ENCODE measurements around the gene DMRT2.

DNA sequence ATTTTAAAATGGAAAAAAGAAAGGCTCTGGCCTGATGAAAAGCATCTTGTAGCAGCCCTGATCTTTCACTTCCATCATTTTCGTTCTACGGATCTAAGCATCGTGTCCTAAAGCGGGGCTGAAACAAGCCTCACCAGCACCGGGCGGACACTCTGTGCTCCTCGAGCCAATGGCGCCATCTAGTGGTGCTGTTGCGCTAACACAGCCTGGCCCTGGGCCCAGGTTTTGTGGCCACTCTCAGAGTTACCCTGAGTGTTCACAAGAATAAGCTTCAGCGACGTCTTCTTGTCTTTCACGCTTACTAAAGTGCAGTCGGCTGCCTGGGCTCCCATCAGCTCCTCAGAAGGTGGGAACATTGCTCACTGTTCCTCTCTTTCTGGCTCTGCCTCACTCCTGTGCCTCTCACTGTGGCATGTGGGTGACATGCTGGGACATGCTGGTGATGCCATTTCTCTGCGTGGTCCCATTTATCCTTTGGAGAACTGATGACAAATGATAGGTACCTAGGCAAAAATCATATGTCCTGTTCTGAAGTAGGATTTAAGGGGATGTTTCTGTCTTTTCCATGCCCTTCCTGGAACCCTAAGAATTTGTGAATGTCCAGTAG, 41.0 kb upstream of the DMRT2 start:
- TF ChIP-seq CTCF (IDR thresholded peaks at IDR 0.05; ENCODE audit: low read depth, low read length, missing input control) (peak; percentile 98), SP1 (IDR thresholded peaks at IDR 0.05) (no peak), REST (IDR thresholded peaks at IDR 0.05) (no peak), GABPA (IDR thresholded peaks at IDR 0.05 in 1 of 2, conservative IDR thresholded peaks at IDR 0.05 in 1 of 2) (no peak), YY1 (IDR thresholded peaks at IDR 0.05) (no peak), EGR1 (IDR thresholded peaks at IDR 0.05; ENCODE audit: low read depth in 2 of 2) (no peak), JUND (IDR thresholded peaks at IDR 0.05) (no peak)
